CD4-positive, alpha-beta T cell treated with Interleukin-17A for 1 hour (primary cell): ENCODE measurements around the gene KRTAP4-16.
"Not testable (repeated sequence)": the region's sequence is repeated elsewhere in the genome, so short reads cannot be mapped to it uniquely, and the experiment has no call there.

Experiments used
- DNase-seq: peaks from one replicate; pipeline ENCODE4 v3.0.0-alpha.2; 2020

The KRTAP4-16 gene

DNA sequence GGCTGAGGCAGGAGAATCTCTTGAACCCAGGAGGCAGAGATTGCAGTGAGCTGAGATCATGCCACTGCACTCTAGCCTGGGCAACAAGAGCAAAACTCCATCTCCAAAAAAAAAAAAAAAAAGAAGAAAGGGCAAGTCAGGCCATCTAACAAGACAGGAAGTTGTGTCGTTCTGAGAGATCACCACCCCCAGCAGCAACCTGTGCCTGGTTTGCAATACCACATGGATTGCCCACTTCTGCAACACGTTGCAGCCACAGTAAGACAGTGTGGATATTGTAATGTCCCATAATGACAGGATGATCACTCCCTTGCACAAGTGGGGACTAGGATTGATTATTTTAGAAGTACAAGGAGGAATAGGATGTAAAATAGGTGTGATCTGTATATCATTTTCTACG, 33.0 kb downstream of the KRTAP4-16 start:
- no peak for DNase-seq

DNA sequence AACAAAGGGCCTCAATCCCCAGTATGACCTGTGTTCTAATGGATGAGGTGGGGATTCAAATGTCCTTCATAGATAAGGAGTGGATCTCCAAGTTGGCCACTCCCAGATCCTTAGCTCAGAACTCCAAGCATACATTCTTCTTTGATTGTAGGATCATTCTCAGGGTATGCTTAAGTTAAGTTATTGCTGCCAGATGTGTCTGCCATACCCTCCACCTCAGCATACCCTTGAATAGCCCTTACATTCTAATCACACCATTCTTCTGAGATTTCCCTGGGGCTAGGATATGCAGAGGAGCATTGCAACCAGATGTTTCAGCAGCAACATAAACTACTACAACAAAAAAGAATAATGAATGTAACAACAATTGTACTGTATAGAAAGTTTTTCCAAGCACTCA, 34.7 kb downstream of the KRTAP4-16 start:
- no peak for DNase-seq

DNA sequence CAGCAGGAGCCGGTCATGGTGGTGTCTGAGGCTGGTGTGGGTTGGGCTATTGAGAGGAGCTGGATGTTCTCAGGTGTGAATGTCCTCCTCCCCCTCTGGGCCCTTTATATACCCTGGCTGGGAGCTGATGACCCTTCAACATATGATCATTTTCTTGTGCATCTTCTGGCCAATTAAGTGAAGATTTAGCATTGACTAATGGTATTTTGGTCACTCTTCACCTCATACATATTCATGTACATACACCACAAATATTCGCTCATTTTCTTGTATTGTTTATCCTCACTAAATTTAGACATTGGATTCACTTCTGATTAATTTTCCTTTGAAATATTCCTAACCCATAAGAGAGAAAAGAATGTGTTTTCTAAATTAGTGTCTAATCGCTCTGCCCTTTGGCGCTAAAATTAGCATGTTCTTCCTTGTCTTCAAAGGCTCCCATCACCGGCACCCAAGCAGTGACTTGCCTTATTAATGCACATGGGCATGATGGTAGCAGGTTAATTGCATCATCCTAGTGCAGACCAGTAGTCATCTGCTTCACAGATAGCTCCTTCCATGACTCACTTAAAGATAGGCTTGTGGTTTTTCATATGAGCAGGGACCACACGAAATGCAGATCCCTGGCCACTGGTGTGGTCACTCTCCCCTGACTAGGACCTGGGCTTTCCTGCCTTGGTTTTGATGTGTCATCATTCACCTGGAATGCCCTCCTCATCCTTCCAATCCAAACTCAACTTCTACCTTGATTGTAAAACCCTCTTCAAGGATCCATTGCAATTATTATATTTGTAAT, 36.0 kb downstream of the KRTAP4-16 start, which contains the start of gene KRTAP2-4:
Gene KRTAP2-4, minus strand, starts transcription at position 51 of the 796 bp plus-strand sequence. Its CDS starts 34 bp downstream, at position 17.
- no peak for DNase-seq

GRCh38 chr17:41065016-41065689, 36.9 kb downstream of the KRTAP4-16 start:
- not testable (repeated sequence) for DNase-seq

DNA sequence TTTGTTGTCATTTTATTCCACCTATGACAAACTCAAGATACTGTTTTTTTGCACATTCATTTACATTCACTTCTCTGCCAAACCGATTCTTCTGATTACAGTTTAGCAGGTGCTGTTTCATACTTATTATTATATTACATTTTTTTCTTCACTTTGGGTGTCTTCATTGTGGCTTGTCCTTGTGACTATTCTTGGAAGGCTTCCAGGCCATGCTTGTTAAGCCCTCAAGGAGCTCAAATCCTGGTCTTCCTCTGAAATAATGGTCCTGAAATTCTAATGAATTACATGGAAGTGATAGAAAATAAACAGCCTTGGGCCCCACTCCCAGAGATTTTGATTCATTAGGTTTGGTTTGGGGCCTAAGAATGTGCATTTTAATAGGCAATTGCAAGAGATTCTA, 37.7 kb downstream of the KRTAP4-16 start:
- no peak for DNase-seq

DNA sequence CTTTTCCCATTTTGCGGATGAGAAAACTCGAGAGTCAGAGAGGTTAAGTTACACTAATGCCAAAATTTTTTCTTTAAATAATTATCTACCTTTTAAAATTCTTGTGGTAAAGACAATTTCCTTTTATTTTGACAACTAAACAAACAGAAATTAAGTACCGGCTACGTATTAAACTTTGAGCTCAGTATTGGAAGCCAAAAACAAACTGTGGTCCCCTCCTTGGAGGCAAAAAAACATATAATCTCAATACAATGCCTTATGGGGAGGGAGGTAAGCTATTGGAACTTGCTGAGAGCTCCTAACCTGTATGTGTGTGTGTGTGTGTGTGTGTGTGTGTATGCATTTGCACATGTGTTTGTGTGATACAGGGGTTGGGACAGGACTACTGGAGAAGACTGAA, 38.6 kb downstream of the KRTAP4-16 start:
- no peak for DNase-seq

GRCh38 chr17:41061964-41062363, 40.0 kb downstream of the KRTAP4-16 start:
- no peak for DNase-seq

- DNase-seq = no peak
Observed at GRCh38 chr17:41060052-41060604, 41.9 kb downstream of the KRTAP4-16 start, which contains the start of gene KRTAP2-3. Gene KRTAP2-3 (minus strand): TSS chr17:41060114. CDS start chr17:41060050, 64 bp downstream.

GRCh38 chr17:41059276-41060051, 42.5 kb downstream of the KRTAP4-16 start:
- DNase-seq = not testable (repeated sequence)

DNA sequence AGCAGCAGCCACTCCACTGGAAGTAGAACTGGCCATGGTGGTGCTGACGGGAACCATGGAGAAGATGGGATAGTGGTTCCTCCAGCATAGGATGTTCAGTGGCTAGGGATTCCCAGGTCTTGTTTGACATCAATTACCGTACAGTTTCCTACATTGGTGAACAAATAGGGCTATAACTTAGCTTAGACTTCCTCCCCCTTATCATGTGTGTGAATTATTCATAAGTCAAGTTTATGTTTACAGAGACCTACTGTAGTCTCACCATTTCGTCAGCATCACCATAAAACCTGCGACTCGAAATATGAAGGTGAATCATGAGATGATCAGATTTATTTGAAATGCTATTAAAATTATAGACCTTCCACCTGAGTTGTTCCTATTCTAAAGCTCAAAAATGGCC, 43.3 kb downstream of the KRTAP4-16 start:
- no peak for DNase-seq

GRCh38 chr17:41057547-41057946, 44.5 kb downstream of the KRTAP4-16 start:
- no peak for DNase-seq

DNA sequence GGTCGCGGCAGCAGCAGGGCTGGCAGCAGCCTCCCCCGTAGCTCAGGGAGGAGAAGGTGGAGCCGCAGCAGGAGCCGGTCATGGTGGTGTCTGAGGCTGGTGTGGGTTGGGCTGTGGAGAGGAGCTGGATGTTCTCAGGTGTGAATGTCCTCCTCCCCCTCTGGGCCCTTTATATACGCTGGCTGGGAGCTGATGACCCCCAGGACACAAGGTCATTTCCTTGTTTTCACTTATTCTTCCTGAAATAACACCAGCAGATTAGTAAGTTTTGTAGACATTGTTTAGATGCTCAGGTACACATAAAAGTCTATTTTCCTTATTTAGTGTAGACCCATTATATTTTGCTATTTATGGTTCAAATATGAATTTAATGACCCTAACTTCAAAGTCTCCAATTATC, 46.9 kb downstream of the KRTAP4-16 start, which contains the start of gene KRTAP2-2:
Gene KRTAP2-2, minus strand, starts transcription at position 101 of the 400 bp plus-strand sequence. Its CDS starts 19 bp downstream, at position 82.
- DNase-seq = not testable (repeated sequence)

GRCh38 chr17:41054556-41054955, 47.5 kb downstream of the KRTAP4-16 start:
- DNase-seq = not testable (repeated sequence)

DNA sequence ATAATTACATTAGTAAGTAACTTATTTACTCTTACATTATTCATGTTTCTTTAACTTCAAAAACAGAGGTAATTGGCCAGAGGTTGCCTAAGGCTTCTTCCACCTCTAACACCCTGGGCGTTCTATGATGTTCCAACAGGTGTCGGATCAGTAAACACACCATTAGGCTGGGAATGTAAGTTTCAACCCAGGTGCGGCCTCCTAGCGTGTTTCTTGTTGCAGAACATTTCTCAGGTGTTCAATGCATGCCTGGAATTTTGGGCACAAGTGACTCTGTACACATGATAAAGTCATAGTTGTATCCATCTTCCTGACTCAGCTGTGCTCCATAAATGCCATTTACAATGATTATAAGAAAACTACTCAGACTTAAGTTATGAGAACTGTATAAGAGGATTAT, 48.0 kb downstream of the KRTAP4-16 start:
- DNase-seq = no peak

DNA sequence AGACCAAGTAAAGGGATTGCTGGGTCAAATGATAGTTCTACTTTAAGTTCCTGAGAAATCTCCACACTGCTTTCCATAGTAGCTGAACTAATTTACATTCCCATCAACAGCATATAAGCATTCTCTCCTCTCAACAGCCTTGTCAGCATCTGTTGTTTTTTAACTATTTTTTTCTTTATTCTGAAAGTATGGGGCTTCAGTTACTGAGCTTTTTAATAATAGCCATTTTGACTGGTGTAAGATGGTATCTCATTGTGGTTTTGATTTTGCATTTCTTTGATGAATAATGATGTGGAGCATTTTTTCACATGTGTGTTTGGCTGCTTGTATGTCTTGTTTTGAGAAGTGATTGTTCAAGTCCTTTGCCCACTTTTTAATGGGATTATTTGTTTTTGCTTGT, 49.4 kb downstream of the KRTAP4-16 start:
- DNase-seq = no peak
